22Rv1 (cell line): Measurements from ENCODE around the gene UBE2E2.

Experiments
- CTCF ChIP-seq: fragments of 450-650 bp; IDR thresholded peaks from 2 replicates; pipeline ENCODE4 v1.5.1; 2017; ENCODE audit warnings: mild to moderate bottlenecking
- ZFX ChIP-seq: fragments of 450-650 bp; IDR thresholded peaks from 2 replicates; pipeline ENCODE4 v1.6.1; 2017; ENCODE audit warnings: antibody characterized with exemption, borderline replicate concordance

GRCh38 chr3:23343509-23343908 lies 140.4 kb downstream of the UBE2E2 start:
- TF ChIP-seq ZFX = no peak
- no peak for TF ChIP-seq CTCF
